Fibroblast of lung (primary cell): ENCODE results near the gene RPS27.

Source experiments
- CTCF ChIP-seq, 2 donors: IDR thresholded peaks in 1 of 2; conservative IDR thresholded peaks in 1 of 2; 1 replicate in 1 of 2; 2 replicates in 1 of 2; pipeline ENCODE4 v1.5.1; 2011 to 2012; ENCODE audit warnings: low read length in 2 of 2, control low read depth in 1 of 2, inconsistent platforms in 1 of 2, low read depth in 1 of 2, mild to moderate bottlenecking in 1 of 2
- EZH2 ChIP-seq: IDR thresholded peaks from 2 replicates; pipeline ENCODE4 v1.5.1; 2012; ENCODE audit warnings: low read length, control low read depth, mild to moderate bottlenecking; ENCODE audit errors: missing control alignments

GRCh38 chr1:153973071-153973470, 17.5 kb upstream of the RPS27 start:
- TF ChIP-seq CTCF (conservative IDR thresholded peaks at IDR 0.05 in 1 of 2, IDR thresholded peaks at IDR 0.05 in 1 of 2; ENCODE audit: low read depth in 1 of 2, low read length in 2 of 2) (no peak), EZH2 (no peak)
